AG04449 (cell line): Measurements from ENCODE around the gene ZNF750.

Experiments used
- CTCF ChIA-PET: fragments of 350-600 bp; formaldehyde crosslinking; extraction: SDS; loops from one replicate; lab custom pipeline; 2021; ENCODE audit warnings: antibody characterized with exemption; lab: Yijun Ruan, JAX
- POLR2A ChIA-PET: fragments of 400-600, 350-600 bp; formaldehyde crosslinking; extraction: SDS; loops from one replicate; lab custom pipeline; 2020; ENCODE audit warnings: antibody characterized with exemption, inconsistent platforms; lab: Yijun Ruan, JAX
- DNase-seq: peaks from one replicate; pipeline ENCODE4 v3.0.0-alpha.2; 2010; ENCODE audit warnings: low read depth, low spot score
- H3K4me3 ChIP-seq: 2 replicates; pipeline ENCODE4 v1.5.1; 2011; ENCODE audit warnings: low read depth, mild to moderate bottlenecking, control low read depth, low read length
- TF ChIP-seq, protein P1 (sequence below): IDR thresholded peaks from one replicate; pipeline ENCODE4 v1.5.1; 2011; ENCODE audit warnings: mild to moderate bottlenecking, moderate library complexity, low read length, control low read depth, inconsistent platforms; ENCODE audit not compliant: insufficient read depth; ENCODE audit errors: missing control alignments

ZNF750 gene

DNA sequence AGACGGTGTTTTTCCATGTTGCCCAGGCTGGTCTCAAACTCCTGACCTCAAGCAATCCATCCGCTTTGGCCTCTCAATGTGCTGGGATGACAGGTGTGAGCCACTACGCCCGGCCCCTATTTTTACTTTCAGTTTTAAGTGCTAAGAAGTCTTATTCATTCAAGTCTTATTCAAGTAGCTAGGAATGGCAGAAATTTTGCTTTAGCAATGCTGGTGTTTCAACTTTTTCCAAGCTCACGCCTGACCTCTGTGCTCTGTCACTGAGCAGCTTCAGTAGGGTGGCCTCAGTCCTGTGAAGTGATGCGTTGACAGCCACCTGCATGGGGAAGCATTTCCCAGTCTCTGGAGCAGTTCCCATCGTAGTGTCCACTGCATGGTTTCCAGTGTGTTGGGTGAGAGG is 12.9 kb downstream of the ZNF750 start:
- TF ChIP-seq, protein P1, sequence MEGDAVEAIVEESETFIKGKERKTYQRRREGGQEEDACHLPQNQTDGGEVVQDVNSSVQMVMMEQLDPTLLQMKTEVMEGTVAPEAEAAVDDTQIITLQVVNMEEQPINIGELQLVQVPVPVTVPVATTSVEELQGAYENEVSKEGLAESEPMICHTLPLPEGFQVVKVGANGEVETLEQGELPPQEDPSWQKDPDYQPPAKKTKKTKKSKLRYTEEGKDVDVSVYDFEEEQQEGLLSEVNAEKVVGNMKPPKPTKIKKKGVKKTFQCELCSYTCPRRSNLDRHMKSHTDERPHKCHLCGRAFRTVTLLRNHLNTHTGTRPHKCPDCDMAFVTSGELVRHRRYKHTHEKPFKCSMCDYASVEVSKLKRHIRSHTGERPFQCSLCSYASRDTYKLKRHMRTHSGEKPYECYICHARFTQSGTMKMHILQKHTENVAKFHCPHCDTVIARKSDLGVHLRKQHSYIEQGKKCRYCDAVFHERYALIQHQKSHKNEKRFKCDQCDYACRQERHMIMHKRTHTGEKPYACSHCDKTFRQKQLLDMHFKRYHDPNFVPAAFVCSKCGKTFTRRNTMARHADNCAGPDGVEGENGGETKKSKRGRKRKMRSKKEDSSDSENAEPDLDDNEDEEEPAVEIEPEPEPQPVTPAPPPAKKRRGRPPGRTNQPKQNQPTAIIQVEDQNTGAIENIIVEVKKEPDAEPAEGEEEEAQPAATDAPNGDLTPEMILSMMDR: no peak
- DNase-seq: no peak
- no peak overlapping the region for H3K4me3 ChIP-seq
- POLR2A ChIA-PET: no interaction called here
- CTCF ChIA-PET: no interaction called here

DNA sequence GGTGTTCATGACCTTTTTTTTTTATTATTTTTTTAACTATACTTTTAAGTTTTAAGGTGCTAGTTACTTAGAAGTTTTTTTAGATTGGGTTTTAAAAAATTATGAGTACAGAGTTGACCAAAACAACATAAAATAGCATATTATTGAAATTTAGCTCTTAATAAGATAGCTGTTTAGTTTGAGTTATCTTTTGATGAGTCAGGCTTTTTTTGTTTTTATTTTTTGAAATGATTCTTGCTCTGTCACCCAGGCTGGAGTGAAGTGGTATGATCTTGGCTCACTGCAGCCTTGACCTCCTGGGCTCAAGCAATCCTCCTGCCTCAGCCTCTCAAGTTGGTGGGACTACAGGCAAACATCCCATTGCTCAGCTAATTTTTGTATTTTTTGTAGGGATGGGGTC is 13.6 kb downstream of the ZNF750 start:
- DNase-seq: no peak
- ChIA-PET CTCF (no interaction called here), POLR2A (no interaction called here)
- TF ChIP-seq, protein P1: no peak
- no peak overlapping the region for H3K4me3 ChIP-seq

DNA sequence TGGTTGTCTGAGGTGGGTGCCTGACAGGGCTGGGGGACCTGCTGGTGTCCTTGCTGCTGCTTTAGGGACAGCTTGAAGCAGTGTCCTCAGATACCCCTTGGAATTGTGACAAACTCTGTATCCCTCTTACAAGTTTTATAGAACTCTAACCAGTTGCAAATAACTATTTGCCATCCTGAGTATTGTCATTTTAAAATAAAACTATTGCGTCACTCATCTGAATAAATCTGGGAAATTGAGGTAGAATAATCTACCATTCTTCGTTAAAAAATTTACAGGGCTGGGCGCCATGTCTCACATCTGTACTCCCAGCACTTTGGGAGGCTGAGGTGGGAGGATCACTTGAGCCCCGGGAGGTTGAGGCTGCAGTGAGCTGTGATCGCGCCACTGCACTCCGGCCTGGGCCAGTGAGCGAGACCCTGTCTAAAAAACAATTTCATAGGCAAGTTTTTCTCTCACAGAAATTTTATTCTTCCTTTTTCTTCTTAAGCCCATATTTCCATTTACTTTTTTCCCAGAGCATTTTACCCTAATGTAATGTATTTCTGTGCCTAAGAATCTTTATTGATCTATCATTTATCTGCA is 14.2 kb downstream of the ZNF750 start:
- TF ChIP-seq, protein P1: no peak
- ChIA-PET CTCF (no interaction called here), POLR2A (no interaction called here)

DNA sequence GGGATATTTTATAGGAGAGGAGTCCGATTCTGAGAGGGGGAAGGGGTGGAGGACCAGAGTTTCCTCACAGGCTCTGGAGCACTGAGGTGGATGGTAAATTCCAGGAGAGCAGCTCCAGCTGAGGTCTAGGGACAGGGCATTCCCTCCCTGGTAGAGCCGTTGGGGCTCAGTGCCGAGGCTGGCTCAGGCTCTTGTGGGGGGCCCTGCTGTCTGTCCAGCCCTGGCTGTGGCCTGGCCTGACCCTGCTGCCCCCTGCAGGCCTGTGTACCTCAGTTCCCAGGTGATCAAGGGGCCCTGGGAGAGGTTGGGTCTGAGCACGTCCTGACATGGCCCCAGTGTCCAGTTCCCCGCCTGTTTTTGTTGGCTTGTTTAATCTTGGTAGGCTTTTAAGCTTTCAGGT is 16.8 kb downstream of the ZNF750 start:
- CTCF ChIA-PET: interaction anchor here (0.9 kb wide), 1 partner anchor 14 kb away, joined by 3 read pairs; no protein-coding TSS in a partner anchor
- H3K4me3 ChIP-seq: no peak overlapping the region
- DNase-seq: no peak
- TF ChIP-seq, protein P1: no peak
- POLR2A ChIA-PET: no interaction called here

More for the DNA sequence above, 14.2 kb downstream of the ZNF750 start:
- H3K4me3 ChIP-seq: no peak overlapping the region
- DNase-seq: no peak

DNA sequence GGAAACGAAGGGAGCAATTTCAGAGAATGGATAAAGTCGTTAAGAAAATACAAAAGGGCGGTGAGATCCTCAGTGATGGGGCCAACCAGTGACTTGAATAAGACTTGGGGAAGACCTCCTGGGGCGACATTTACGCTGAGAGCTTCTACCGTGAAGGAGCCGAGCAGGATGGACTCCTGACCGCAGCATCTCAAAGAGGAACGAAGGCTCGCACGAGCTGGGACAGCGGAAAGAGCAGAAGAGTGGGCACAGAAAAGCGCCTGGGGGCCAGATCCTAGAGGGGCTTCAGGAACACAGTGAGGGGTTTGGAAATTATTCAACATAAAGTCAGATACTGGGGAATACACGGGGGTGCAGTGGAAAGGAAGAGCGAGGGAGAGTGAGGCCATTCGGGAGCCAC is 17.5 kb downstream of the ZNF750 start:
- TF ChIP-seq, protein P1: no peak
- H3K4me3 ChIP-seq: no peak overlapping the region
- DNase-seq: no peak
- CTCF ChIA-PET: interaction anchor here (0.9 kb wide), 1 partner anchor 14 kb away, joined by 3 read pairs; no protein-coding TSS in a partner anchor
- POLR2A ChIA-PET: no interaction called here

DNA sequence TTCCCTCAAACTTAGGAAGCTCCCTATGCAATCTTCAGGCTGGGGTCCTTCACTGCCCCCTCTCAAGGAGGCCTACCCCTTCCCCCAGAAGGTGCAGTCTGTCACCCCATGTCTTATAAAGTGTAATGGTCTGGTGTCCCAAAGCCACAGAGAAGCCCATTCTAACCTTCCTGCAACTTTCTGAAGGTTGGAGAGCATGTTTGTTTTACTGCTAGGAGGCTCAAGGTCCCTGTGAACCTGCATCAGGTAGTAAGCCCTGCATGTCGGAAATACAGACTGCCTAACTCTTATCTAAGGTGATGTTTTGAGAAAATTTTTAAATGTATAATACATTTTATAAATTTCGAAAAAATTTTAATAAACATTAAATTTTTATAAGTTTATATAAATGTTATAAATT is 18.3 kb downstream of the ZNF750 start:
- CTCF ChIA-PET: no interaction called here
- H3K4me3 ChIP-seq: no peak overlapping the region
- TF ChIP-seq, protein P1: no peak
- POLR2A ChIA-PET: no interaction called here
- no peak for DNase-seq
